Fibroblast of skin of abdomen (primary cell): ENCODE data around the gene FBXL17.

Source experiments
- DNase-seq: peaks from one replicate; pipeline ENCODE4 v3.0.0-alpha.2; 2013

The FBXL17 gene

GRCh38 chr5:108372369-108372768 is 9.5 kb downstream of the FBXL17 start:
- DNase-seq = no peak

- no peak for DNase-seq
Measured at GRCh38 chr5:108371263-108371662, 10.6 kb downstream of the FBXL17 start.

GRCh38 chr5:108369167-108369566 is 12.7 kb downstream of the FBXL17 start:
- no peak for DNase-seq

DNA sequence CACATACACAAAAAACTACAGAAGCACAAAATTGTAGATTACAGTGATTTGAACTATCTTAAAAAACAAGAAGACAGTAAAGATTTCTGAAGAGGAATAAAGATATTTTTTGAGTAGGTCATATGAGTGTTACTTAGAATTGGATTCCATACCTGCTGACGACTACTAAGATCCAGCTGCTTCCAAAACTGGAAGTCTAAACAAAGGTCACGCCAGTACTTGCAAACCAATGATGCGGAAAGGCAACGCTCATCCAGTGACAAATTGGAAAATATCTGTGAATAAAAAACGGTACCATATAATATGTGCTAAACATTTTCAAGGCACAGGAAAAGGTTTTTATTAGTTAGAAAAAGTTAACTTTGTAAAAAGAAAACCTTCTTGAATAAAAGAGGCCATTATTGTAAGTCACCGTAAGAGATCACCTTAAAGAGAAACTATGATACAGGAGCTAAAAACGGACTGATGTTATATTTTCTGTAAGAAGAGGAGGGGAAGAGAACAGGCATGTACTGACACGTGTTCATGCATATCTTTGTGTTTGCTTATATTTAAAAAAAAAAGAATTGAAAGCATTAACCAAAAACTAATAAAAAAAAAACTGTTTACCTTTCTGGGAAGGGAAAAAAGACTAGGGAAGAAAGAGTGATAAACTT is 14.1 kb downstream of the FBXL17 start:
- DNase-seq = no peak

GRCh38 chr5:108366500-108366899 is 15.4 kb downstream of the FBXL17 start:
- no peak for DNase-seq

- DNase-seq = peak; percentile 10
Measured at GRCh38 chr5:108361771-108362170, 20.1 kb downstream of the FBXL17 start.

GRCh38 chr5:108361239-108361638 is 20.7 kb downstream of the FBXL17 start:
- no peak for DNase-seq

- no peak for DNase-seq
Measured at GRCh38 chr5:108360280-108360679, 21.6 kb downstream of the FBXL17 start.

- DNase-seq = no peak
Measured at GRCh38 chr5:108356286-108356685, 25.6 kb downstream of the FBXL17 start.

GRCh38 chr5:108353087-108353486 is 28.8 kb downstream of the FBXL17 start:
- no peak for DNase-seq

DNA sequence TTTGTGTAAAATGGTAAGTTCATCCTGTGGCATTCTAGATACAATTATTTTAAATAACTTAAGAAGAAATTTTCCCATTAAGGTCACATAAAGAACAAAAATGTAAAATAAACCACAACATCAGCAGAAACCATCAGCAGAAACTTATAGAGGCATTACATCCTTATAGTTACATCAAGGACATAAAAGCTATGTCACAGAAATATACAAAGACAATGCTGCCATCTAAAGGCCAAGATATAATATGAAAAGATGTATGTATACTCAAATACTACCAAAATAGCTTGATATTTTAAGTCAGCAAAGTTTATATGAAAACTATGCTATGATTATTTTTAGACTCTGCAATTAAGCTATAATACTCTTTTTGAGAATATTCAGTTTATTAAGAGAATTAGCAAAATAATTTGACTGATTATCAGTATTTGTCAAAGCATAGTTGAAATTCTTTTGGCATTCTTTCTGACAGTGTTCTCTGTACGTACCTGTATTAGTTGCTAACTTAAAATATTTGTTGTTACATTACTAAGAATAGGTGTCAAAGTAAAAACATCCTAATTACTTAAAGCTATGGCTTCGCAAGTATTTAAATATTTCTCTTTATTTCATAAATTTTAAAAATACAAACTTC is 36.2 kb downstream of the FBXL17 start:
- peak; percentile 56 for DNase-seq

GRCh38 chr5:108344103-108344822 is 37.6 kb downstream of the FBXL17 start:
- DNase-seq = no peak

DNA sequence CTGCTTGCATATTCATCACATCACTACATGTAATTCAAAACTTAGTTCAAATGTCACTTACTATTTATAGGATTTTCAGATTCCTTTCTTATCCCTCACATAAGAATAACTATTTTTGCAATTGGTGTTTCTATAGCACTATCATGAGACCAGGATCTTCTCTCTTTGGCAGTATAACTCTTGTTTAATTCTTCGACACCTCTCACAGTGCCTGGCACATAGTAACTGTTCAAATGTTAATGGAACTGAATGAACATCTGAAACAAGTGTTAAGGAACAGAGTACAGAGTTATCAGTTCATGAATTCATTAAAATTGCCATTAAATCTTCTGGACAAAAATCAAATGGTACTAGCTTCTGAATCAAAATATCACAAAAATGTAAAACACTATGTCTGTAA is 40.0 kb downstream of the FBXL17 start:
- no peak for DNase-seq

GRCh38 chr5:108340131-108340530 is 41.8 kb downstream of the FBXL17 start:
- DNase-seq = no peak

DNA sequence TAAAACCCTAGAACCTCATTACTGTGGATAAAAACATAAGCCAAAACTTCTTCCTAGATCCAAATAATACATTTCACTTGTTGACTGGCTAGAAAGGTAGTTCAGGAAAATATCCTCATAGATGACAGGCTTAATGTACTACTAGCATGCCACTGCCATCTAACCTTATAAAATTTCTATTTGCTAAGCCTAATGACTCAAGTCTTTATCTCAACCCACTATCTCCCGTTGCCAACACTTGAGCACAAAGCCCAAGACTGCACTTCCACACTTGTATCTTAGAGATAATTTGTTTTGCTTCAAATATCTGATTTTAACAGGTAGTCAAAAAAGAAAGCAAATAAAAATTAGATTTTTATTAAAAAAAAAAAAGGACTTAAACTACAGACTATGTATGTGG is 42.7 kb downstream of the FBXL17 start:
- DNase-seq = no peak

GRCh38 chr5:108334225-108334624 is 47.7 kb downstream of the FBXL17 start:
- DNase-seq = no peak

DNA sequence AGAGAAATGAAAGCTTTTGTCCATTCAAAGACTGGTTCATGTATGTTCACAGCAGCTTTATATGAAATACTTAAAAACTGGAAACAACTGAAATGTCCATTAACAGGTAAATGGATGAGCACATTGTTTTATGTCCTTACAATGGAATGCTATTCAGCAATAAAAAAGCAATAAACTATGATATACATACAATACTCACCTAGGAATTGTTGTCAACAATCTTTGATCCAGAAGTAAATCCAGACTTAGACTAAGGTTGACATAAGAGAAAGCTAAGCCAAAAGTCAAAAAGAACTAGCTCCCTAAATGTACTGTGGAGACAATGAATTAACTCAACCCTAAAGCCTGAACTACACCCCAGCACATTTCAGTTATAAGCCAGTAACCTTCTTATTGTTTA is 54.9 kb downstream of the FBXL17 start:
- DNase-seq = no peak

- no peak for DNase-seq
Measured at GRCh38 chr5:108324886-108325285, 57.0 kb downstream of the FBXL17 start.

DNA sequence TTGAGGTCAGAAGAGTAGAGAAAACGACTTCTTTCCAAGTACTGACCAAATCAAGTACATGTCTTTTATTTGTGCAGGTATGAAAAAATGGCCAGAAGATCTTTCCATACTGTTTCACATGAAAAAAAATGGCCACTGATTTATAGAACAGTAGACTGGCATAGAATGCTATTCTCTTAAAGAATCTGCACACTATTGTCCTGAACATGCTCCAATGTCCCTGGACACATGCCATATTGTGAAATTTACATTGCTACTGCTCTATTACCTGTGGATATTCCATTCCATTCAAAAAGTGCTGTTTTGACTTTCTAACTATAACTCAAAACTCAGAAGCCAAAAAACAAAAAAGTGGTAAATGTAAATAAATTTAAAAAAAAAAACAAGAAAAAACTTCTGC is 60.6 kb downstream of the FBXL17 start:
- no peak for DNase-seq

- DNase-seq = no peak
Measured at GRCh38 chr5:108320231-108320630, 61.7 kb downstream of the FBXL17 start.

DNA sequence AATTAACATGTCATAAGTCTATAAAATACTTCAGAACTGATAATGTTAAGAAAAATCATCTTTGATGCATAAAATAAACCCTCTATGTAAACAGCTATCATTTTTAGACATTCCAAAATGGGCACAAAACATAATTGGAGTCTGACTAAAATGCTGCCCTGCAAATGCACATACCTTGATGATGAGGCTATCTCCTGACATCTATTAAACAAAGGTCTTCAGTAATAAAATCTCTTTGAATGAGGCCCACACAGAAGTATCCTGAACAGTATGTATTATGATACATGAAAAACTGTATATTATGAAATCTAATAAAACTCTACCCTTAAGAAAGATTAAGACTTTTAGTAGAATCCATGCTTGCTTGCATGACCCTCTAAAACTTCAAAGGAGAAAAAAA is 66.1 kb downstream of the FBXL17 start:
- DNase-seq = no peak

DNA sequence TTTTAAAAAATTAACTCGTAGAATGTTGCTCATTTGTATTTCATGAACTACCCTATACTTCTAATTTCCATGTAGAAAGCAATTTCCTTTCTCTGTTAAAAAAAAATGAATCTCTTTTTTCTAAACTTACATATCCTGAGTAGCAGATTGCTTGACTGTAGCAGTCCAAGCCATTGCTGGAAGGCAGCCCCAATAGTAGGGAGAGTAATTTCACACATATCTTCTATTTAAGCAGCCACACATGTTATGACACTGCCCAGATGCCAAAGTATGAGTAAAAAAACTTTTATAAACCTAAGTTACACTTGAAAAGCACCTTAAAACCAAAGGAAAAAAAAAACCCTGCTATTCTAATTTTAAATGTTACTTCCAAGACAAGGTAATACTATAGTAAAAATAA is 69.6 kb downstream of the FBXL17 start:
- DNase-seq = no peak

DNA sequence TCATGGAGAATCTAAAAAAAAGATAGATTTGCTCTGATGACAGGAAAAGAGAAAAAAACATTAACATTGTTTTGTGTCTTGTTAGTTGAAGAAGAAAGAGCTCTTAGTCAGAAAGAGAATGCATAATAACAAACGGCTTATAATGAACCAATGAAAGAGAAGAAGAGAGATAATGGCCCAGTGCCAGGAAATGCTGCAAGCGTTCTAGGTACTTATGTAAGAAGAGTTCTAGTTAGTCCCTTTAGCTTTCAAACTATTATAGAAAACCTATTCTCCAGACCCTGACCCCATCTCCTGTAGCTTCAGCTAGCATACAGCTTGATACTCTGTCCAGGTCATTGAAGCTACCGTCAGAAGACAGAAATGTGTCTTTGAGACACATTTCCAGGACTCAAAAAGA is 70.2 kb downstream of the FBXL17 start:
- no peak for DNase-seq

GRCh38 chr5:108303611-108304010 is 78.3 kb downstream of the FBXL17 start:
- no peak for DNase-seq
